Endothelial cell of umbilical vein (primary cell): ENCODE results near the gene BIRC3.

ENCODE experiments used
- JUN ChIP-seq: IDR thresholded peaks from 2 replicates; pipeline ENCODE4 v1.6.1; 2011; ENCODE audit warnings: borderline replicate concordance, low read depth; ENCODE audit not compliant: insufficient read length, insufficient read depth
- TF ChIP-seq, protein P1 (sequence below), 2 donors: IDR thresholded peaks; 1 replicate in 1 of 2; 2 replicates in 1 of 2; pipeline ENCODE4 v1.5.1; 2011; ENCODE audit warnings: low read length in 2 of 2, mild to moderate bottlenecking in 2 of 2, moderate library complexity in 2 of 2, control low read depth in 1 of 2, inconsistent platforms in 1 of 2, low read depth in 1 of 2; ENCODE audit not compliant: insufficient read depth in 1 of 2; ENCODE audit errors: extremely low read depth in 1 of 2

DNA sequence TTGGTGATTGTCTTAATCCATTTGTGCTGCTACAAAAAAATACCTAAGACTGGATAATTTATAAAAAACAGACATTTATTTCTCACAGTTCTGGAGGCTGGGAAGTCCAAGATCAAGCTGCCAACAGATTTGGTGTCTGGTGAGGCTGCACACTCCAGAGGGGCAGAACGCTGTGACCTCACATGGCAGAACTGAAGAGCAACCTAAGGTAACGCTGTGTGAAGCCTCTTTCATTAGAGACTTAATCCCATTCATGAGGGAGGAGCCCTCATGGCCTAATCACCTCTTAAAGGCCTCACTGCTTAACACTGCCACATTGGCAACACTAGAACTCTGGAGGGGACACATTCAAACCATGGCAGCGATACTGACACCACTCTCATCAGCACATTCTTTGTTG lies 42.7 kb upstream of the BIRC3 start:
- no peak for TF ChIP-seq JUN
- TF ChIP-seq, protein P1, sequence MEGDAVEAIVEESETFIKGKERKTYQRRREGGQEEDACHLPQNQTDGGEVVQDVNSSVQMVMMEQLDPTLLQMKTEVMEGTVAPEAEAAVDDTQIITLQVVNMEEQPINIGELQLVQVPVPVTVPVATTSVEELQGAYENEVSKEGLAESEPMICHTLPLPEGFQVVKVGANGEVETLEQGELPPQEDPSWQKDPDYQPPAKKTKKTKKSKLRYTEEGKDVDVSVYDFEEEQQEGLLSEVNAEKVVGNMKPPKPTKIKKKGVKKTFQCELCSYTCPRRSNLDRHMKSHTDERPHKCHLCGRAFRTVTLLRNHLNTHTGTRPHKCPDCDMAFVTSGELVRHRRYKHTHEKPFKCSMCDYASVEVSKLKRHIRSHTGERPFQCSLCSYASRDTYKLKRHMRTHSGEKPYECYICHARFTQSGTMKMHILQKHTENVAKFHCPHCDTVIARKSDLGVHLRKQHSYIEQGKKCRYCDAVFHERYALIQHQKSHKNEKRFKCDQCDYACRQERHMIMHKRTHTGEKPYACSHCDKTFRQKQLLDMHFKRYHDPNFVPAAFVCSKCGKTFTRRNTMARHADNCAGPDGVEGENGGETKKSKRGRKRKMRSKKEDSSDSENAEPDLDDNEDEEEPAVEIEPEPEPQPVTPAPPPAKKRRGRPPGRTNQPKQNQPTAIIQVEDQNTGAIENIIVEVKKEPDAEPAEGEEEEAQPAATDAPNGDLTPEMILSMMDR (IDR thresholded peaks at IDR 0.05; ENCODE audit: extremely low read depth in 1 of 2, insufficient read depth in 1 of 2, low read depth in 1 of 2, low read length in 2 of 2): no peak
